Stimulated activated CD8-positive, alpha-beta memory T cell treated with anti-CD3 and anti-CD28 coated beads, Interleukin-12 subunit alpha, Interleukin-12 subunit beta, amount 100 ng/mL, for 24 hours (primary cell): ENCODE data around the gene TRIO.

Experiments
- DNase-seq: peaks from one replicate; pipeline ENCODE4 v3.0.0-alpha.2; 2020; ENCODE audit errors: extremely low read depth

Gene TRIO

GRCh38 chr5:14208071-14209021, 65.2 kb downstream of the TRIO start:
- DNase-seq = no peak

- DNase-seq = no peak
These were observed 66.2 kb downstream of the TRIO start for GRCh38 chr5:14209222-14209822.

- no peak for DNase-seq
These were observed 66.7 kb downstream of the TRIO start for GRCh38 chr5:14209836-14210235.

GRCh38 chr5:14210729-14211128, 67.6 kb downstream of the TRIO start:
- DNase-seq = no peak

- DNase-seq = no peak
These were observed 69.0 kb downstream of the TRIO start for GRCh38 chr5:14211818-14212803.

GRCh38 chr5:14212838-14213237, 69.7 kb downstream of the TRIO start:
- no peak for DNase-seq

GRCh38 chr5:14213253-14213652, 70.1 kb downstream of the TRIO start:
- DNase-seq = no peak

GRCh38 chr5:14213813-14214585, 70.9 kb downstream of the TRIO start:
- DNase-seq = no peak

GRCh38 chr5:14215901-14216300, 72.8 kb downstream of the TRIO start:
- DNase-seq = no peak

GRCh38 chr5:14216372-14216771, 73.2 kb downstream of the TRIO start:
- no peak for DNase-seq

GRCh38 chr5:14216902-14217301, 73.8 kb downstream of the TRIO start:
- no peak for DNase-seq

- no peak for DNase-seq
These were observed 74.4 kb downstream of the TRIO start for GRCh38 chr5:14217587-14217986.

GRCh38 chr5:14218011-14218410, 74.9 kb downstream of the TRIO start:
- no peak for DNase-seq

- DNase-seq = no peak
These were observed 75.3 kb downstream of the TRIO start for GRCh38 chr5:14218480-14218879.

GRCh38 chr5:14218897-14219573, 75.9 kb downstream of the TRIO start:
- DNase-seq = no peak

- DNase-seq = no peak
These were observed 76.8 kb downstream of the TRIO start for GRCh38 chr5:14219800-14220512.

- no peak for DNase-seq
These were observed 77.5 kb downstream of the TRIO start for GRCh38 chr5:14220642-14221041.

- DNase-seq = no peak
These were observed 78.6 kb downstream of the TRIO start for GRCh38 chr5:14221732-14222131.

- DNase-seq = no peak
These were observed 79.1 kb downstream of the TRIO start for GRCh38 chr5:14222206-14222605.

- DNase-seq = no peak
These were observed 80.2 kb downstream of the TRIO start for GRCh38 chr5:14223372-14223771.
